ENCODE data around the gene SFT2D1.

GRCh38 chr6:166317261-166318212, 24.8 kb downstream of the SFT2D1 start:
- TF ChIP-seq CTCF (IDR thresholded peaks at IDR 0.05) = no peak
- TF ChIP-seq POLR2A (IDR thresholded peaks at IDR 0.05) = no peak

Measured in body of pancreas (tissue), 4 donors.